ENCODE data around the gene ATP7B.

The ATP7B gene

GRCh38 chr13:51892657-51893056, 118.6 kb downstream of the ATP7B start:
- no peak for DNase-seq (ENCODE audit: low read depth)

- DNase-seq (ENCODE audit: low read depth), result no peak
Measured at GRCh38 chr13:51887468-51887867, 123.8 kb downstream of the ATP7B start.

GRCh38 chr13:51885651-51886050, 125.6 kb downstream of the ATP7B start:
- DNase-seq (ENCODE audit: low read depth), result no peak

- no peak for DNase-seq (ENCODE audit: low read depth)
Measured at GRCh38 chr13:51883226-51883600, 128.0 kb downstream of the ATP7B start.
